ENCODE measurements around the gene PEX14.
A peak's percentile ranks its signal among the peaks of the same experiment; 100 is the strongest.
"Not testable (repeated sequence)": the region's sequence is repeated elsewhere in the genome, so short reads cannot be mapped to it uniquely, and the experiment has no call there.

The PEX14 gene, protein sequence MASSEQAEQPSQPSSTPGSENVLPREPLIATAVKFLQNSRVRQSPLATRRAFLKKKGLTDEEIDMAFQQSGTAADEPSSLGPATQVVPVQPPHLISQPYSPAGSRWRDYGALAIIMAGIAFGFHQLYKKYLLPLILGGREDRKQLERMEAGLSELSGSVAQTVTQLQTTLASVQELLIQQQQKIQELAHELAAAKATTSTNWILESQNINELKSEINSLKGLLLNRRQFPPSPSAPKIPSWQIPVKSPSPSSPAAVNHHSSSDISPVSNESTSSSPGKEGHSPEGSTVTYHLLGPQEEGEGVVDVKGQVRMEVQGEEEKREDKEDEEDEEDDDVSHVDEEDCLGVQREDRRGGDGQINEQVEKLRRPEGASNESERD

DNA sequence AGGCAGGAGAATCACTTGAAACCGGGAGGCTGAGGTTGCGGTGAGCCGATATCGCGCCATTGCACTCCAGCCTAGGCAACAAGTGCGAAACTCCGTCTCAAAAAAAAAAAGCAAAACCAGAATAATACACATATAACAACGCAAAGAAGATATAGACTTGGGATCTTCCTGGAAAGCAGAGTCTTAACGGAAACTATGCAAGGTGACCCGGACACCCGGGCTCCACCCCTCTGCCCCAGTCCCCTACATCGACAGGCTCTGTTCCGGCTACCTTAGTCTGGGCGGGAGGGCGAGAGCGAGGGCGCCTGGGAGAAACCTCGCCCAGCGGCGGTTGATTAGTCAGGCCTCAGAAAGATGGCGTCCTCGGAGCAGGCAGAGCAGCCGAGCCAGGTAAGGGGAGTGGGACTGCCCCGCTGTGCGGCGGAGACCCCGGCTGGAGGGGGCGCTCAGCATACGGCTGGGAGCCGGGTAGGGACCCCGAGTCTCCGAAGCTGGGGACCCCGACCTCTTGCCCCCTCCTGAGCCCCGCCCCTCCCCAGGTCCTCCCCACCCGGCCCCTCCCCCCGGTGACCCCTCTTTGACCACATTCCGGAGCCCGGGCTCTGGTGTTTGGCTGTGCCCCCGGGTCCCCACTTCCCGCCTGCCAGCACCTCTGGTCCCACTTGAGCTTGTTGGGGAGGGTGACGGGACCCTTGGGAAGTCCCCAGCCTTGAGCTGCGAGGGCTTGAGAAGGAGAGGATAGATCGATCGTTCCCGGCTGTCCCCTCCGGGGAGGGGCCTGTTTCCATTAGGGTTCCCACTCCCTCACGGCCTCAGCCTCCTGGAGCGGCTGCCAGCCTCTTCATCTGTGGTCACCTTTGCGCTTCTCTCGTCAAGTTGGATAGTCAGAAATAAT lies at the start of gene PEX14:
PEX14 (plus strand) TSS at position 338 of the 895 bp plus-strand sequence; CDS start at position 355, 17 bp downstream.
- peak; percentile 63 to 85 (median 72) for DNase-seq (ENCODE audit: low read depth in 4 of 4, low spot score in 1 of 4)

DNA sequence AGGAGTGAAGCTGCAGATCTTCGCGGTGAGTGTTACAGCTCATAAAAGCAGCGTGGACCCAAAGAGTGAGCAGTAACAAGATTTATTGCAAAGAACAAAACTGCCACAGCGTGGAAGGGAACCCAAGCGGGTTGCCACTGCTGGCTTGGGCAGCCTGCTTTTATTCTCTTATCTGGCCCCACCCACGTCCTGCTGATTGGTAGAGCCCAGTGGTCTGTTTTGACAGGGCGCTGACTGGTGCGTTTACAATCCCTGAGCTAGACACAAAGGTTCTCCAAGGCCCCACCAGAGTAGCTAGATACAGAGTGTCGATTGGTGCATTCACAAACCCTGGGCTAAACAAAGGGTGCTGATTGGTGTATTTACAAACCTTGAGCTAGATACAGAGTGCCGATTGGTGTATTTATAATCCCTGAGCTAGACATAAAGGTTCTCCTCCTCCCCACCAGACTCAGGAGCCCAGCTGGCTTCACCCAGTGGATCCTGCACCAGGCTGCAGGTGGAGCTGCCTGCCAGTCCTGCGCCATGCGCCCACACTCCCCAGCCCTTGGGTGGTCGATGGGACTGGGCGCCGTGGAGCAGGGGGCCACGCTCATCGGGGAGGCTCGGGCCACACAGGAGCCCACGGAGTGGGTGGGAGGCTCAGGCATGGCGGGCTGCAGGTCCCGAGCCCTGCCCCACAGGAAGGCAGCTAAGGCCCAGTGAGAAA lies 48.8 kb upstream of the PEX14 start:
- not testable (repeated sequence) for DNase-seq (ENCODE audit: low read depth in 4 of 4, low spot score in 1 of 4)

DNA sequence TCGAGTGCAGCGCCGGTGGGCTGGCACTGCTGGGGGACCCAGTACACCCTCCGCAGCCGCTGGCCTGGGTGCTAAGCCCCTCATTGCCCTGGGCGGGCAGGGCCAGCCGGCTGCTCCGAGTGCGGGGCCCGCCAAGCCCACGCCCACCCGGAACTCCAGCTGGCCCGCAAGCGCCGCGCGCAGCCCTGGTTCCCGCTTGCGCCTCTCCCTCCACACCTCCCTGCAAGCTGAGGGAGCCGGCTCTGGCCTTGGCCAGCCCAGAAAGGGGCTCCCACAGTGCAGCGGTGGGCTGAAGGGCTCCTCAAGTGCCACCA lies 48.3 kb upstream of the PEX14 start:
- DNase-seq (ENCODE audit: low read depth in 4 of 4, low spot score in 1 of 4) = not testable (repeated sequence)

DNA sequence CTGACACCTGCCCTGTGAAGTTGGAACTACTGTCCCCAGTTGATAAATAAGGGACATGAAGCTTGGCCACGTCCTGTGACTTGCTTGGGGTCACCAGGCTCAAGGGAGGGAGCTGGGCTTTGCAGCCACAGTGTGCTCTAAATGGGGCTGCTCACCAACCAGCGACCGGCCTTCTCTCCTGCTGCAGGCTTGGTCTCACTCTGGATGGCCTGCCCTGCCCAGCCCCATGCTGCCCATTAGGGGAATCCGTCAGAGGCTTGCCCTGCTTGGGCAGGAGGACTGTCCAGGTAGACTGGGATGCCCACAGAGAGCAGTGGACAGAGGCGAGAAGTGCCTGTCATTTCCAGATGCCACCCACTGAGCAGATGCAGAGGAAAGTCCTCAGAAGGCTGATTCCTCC lies 45.8 kb upstream of the PEX14 start:
- no peak for DNase-seq (ENCODE audit: low read depth in 4 of 4, low spot score in 1 of 4)

DNA sequence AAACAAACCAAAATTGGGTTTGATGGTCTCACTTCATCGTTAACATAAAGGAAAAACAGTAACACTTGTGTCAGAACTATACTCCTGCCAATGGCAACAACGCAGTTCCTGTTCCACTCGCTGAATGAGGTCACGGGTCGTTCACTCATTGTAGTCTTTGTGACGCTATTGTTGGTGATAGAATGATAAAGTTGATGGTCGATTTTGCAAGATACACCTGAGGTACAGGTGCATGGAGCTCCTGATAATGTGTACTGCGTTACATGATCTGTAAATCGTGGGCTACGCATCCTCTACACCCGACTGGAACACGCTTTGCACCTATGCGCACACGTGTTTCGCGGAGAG lies 44.9 kb upstream of the PEX14 start:
- DNase-seq (ENCODE audit: low read depth in 4 of 4, low spot score in 1 of 4) = peak in 2 of 4 experiments; percentile 4 to 6

DNA sequence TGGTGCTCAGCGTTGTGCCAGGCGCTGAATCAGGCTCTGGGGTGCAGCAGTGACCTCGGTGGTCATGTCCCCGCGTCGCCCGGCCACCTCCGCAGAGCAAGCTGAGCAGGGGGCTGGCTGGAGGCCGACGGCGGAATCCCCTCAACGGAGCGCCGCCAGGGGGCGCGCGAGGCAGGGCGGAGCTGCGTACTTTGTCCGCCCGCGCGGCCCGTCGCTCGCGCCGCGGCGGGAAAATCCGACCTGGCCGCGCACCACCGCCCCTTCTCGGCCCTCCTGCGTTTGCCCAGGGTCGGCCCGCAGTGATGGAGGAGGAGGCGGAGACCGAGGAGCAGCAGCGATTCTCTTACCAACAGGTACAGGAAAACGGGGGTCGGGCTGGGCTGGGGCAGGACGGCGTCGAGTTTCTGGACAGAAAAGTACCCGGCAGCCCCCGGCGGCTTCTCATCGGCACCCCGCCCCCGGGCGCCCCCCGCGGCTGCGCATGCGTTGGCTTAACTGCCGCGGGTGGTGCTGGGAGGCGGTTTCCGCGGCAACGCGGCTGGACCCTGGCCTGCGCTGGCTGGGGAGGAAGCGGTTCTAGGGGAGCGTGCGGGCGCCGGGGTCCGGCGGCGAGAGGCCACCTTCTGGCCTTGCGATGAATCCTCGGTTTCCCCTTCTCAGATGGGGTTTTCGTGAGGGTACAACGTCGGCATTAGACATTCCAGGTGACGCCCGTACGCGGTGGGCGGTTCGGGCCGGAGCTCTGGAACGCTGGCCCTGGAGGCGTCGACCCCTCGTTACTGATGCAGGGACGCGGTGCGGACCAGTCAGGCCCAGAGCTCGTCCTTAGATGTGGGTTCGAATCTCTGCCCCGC lies 44.3 kb upstream of the PEX14 start, which contains the start of gene CENPS:
CENPS (plus strand) TSS at position 218 of the 854 bp plus-strand sequence; CDS start at position 303, 85 bp downstream.
- DNase-seq (ENCODE audit: low read depth in 4 of 4, low spot score in 1 of 4) = peak; percentile 71 to 94 (median 92)

DNA sequence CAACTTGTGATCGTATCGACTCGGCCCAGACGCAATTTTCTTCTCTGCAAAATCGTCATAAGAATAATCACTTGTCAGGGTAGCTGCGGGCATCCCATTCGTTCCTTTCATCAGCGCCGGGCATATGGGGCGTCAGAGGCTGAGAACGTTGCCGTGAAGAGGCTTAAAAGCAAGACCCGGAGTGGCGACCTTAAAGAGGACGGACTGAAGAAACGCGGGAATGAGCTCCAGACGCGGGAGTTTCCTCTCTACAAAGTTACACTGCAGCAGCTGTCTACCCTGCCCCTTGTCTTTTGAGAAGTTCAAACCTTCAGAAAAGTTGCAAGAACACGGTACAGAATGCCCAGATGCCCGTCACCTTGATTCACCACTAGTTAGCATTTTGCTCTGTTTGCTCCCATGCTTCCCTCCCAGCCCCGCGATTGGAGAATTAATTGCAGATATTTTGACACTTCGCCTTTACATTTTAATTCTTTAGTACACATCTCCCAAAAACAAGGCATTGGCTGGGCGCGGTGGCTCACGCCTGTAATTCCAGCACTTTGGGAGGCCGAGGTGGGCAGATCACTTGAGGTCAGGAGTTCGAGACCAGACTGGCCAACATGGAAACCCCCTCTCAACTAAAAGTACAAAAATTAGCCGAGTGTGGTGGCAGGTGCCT lies 43.5 kb upstream of the PEX14 start:
- DNase-seq (ENCODE audit: low read depth in 4 of 4, low spot score in 1 of 4) = no peak

DNA sequence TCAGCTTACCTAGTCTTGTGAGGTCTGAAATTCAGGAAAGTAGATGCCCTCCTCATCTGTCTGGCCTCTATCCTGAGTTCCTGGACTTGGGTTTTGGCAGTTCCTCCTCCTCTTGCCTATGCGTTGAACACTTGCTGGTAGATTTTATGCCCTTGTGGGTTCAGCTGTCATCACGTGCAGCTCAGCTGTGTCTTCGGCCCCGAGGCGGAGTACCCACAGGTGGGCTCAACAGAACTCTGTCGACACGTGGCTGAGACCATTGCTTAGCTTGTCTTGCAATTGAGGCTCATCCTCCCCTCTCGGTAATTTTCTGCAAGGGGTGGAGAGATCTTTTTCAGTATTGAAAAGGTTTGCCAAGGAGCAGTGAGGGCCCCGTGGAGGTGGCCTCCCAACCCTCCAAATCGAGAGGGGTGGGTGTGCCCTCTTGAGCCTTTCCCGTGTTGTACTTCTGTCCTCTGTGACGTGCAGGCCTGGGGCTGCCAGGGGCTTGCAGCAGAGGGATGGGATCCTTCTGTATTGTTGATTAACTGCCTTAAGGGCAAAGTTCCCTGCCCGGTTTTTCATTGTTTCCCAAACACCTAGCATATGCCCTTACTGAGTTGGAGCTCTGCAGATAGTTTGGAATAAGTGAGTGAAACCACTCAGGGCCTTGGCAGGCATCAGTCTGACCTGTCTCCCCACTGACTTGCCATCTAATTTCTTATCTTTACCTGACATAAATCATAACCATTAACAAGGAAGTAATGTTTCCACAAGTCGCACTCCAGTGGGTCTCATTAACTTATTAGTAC lies 41.6 kb upstream of the PEX14 start:
- no peak for DNase-seq (ENCODE audit: low read depth in 4 of 4, low spot score in 1 of 4)

DNA sequence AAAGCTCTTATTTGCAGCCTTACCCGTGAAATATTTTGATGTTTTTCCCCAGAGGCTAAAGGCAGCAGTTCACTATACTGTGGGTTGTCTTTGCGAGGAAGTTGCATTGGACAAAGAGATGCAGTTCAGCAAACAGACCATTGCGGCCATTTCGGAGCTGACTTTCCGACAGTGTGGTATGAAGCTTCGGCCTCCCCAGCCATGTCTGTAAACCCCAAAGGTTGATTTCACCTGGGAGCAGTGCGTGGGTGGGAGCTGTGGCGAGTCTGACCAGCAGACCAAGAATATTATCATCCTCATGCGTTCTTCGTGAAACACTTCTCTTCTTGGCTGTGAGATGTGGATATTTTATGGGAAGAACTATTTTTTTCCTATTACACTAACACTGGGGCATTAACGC lies 41.0 kb upstream of the PEX14 start:
- DNase-seq (ENCODE audit: low read depth in 4 of 4, low spot score in 1 of 4) = no peak

DNA sequence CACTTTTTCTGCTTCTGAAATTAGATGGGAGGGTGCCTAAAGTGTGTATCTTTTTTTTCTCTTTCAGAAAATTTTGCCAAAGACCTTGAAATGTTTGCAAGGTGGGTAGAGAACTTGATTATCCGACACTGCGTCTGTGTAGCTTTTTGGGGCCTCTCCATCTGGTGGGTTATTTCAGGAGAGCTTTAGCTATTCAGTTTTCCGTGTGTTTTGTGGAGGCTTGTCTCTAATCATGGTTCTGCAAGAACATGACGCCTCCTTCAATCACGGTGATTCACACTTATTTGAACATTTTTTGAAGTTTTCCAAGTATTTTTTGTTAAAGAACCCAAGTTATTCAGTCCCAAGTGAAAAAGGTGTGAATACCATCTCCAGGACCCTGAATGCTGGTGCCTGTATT lies 40.2 kb upstream of the PEX14 start:
- DNase-seq (ENCODE audit: low read depth in 4 of 4, low spot score in 1 of 4) = no peak

DNA sequence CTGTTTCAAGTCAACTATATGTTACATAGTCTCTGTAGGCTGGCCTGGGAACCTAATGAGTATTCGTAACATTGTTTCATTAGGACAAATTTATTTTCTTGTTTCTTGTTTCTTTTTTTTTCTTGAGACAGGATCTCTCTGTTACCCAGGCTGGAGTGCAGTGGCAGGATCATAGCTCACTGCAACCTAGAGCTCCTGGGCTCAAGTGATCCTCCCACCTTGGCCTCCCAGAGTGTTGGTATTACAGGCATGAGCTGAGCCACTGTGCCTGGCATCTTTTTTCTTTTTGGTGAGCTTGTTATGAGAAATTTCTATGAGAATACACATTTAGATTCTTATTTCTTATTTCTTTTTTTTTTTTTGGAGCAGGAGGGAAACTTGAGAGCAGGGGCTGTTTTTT lies 37.7 kb upstream of the PEX14 start:
- no peak for DNase-seq (ENCODE audit: low read depth in 4 of 4, low spot score in 1 of 4)

DNA sequence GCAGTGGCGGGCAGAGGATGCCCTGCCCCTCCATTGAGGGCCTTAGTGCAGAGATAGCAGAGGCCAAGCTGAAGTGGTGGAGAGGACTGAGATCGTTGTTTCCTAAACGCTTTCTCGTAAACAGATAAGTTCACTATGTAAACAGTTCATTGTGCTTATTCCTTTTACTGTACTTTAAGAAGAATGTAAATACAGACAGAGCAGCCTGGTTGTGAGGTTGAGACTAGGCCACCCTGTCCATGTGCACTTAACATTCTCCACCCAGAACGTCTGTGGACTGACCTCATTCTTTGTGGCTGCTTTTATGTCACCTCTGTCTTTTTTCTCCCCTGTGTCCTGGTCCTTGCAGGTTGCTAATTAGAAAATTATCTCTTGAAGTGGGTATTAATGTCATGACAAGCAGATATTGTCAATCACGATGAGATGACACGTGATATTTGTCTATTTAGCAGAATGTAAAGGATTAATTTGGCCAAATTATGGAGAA lies 36.0 kb upstream of the PEX14 start:
- no peak for DNase-seq (ENCODE audit: low read depth in 4 of 4, low spot score in 1 of 4)

DNA sequence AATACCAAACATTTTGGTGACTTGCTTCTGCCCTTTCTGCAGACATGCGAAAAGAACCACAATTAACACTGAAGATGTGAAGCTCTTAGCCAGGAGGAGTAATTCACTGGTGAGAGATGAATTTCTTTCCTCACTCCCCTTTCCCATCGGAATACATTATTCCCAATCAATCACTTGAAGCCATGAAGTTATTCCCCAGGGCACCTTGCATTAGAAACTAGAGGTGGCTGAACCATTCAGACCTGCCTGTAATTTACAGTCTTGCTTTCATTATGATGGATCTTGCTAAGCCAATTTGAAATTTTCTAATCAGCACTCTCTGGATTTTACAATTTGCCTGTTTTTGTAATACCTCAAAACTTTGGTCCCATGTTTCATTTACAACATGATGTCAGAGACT lies 34.4 kb upstream of the PEX14 start:
- no peak for DNase-seq (ENCODE audit: low read depth in 4 of 4, low spot score in 1 of 4)

DNA sequence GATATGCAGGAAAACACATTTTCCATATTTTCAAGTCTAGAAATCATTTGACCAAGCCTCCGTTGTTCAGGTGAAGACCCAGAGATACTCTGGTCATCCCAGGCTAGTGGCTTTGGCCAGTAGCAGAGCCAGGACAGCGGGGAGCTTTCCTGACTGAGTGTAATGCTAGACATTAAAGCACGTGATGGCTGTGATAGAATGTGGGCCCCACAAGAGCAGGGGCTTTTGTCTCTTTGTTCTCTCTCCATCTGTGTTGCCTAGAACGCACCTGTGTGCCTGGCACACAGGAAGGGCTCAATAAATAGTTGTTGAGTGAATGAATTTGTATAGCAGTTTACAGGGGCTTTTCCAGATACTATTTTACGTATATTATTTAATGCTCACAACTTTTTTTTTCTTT lies 34.0 kb upstream of the PEX14 start:
- no peak for DNase-seq (ENCODE audit: low read depth in 4 of 4, low spot score in 1 of 4)

DNA sequence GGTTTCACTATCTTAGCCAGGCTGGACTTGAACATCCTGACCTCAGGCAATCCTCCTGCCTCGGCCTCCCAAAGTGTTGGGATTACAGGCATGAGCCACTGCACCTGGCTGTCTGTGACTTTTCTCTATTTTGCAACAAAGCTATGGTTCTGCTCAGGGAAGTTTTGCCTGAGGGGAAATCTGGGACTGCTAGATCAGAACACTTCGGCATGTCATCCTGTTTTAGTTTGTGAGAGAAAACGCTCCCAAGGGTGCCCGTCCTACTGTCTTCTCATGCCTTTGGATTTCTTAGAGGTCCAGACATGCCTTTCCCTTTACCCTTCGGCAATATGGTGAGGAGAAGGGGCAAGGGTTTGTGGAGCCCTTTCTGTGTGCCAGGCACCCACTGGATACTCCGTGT lies 30.5 kb upstream of the PEX14 start:
- no peak for DNase-seq (ENCODE audit: low read depth in 4 of 4, low spot score in 1 of 4)

DNA sequence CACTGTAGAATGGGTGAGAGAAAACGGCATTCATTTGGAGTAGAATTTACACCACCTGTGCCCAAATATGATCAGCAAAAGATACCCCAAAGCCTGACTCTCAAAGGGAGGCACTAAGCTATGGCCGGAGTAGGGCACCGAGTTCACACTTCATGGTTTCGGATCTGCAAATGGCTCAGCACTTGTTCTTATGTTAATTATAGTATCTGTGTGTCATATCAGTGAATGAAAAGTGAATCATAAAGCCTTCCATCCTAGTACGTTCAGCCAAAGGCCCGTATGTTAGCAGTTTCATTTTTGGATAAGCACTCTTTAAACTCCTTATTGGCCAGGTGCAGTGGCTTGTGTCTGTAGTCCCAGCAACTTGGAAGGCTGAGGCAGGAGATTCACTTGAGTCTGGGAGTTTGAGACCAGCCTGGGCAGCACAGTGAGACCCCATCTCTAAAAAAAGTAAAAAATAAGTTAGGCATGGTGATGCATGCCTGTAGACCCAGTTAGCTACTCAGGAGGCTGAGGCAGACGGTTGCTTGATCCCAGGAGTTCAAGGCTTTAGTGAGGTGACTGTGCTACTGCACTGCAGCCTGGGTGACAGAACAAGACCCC lies 29.9 kb upstream of the PEX14 start:
- no peak for DNase-seq (ENCODE audit: low read depth in 4 of 4, low spot score in 1 of 4)

DNA sequence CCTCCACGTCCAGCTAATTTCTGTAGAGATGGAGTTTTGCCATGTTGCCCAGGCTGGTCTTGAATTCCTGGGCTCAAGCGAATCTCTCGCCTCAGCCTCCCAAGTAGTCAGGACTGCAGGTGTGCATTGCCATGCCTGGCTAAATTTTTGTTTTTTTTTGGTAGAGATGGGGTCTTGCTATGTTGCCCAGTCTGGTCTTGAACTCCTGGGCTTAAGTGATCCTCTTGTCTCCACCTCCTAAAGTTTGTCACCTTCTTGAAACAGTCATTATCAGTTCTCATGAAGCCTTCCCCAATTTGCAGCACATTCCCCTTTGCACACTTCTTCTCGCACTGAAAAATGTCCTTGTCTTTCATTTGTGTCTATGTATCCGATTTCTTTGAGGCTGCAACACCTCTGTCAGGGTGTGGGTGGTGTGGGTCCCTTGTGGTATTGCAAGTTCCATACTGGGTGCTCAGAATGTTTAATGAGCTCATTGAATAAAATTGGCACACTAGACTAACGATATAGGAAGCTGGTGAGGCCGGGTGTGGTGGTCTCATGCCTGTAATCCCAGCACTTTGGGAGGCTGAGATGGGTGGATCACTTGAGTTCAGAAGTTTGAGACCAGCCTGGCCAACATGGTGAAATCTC lies 27.8 kb upstream of the PEX14 start:
- no peak for DNase-seq (ENCODE audit: low read depth in 4 of 4, low spot score in 1 of 4)

DNA sequence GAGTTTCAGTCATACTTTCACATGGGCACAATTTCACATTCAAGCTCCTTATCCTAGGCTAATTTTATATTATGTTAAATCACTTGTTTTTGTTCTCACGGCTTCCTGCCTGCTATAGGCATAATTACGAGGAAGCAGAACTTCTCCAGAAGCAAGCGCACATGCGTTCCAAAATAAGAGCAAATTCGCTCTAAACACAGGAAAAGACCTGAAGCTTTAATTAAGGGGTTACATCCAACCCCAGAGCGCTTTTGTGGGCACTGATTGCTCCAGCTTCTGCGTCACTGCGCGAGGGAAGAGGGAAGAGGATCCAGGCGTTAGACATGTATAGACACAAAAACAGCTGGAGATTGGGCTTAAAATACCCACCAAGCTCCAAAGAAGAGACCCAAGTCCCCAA lies 25.0 kb upstream of the PEX14 start, which contains the start of gene CORT:
CORT (plus strand) TSS at position 281 of the 400 bp plus-strand sequence. CDS start 193 bp downstream, outside the sequence.
- no peak for DNase-seq (ENCODE audit: low read depth in 4 of 4, low spot score in 1 of 4)
